HCT116 (cell line): ENCODE data around the gene TMEM86B. TPM values are rescaled to one million over a fixed set of nuclear protein-coding genes. Genes with fewer than 3 reads are reported as not detected.
A peak's percentile ranks its signal among the peaks of the same experiment; 100 is the strongest.

Experiments
- ATAC-seq: fragments of 200-7000 bp; cut with Tn5 transposase; 2 replicates; pipeline ENCODE4 v1.9.1; 2020; ENCODE audit warnings: mild to moderate bottlenecking, moderate library complexity
- BruUV-seq: library from RNA; stranded (reverse); fragments of 400-500 nt; replicated peaks from 2 replicates; lab custom pipeline; 2021; lab: Mats Ljungman, UMichigan
- CTCF ChIA-PET: fragments of 300-600 bp; sonication (Branson Sonifier 250); formaldehyde crosslinking; loops from one replicate; lab custom pipeline; 2021; ENCODE audit warnings: antibody characterized with exemption; lab: Charles Lee
- POLR2A ChIA-PET: fragments of 300-600, 350-600 bp; sonication (Branson Sonifier 250); formaldehyde crosslinking; loops from one replicate; lab custom pipeline; 2021; ENCODE audit warnings: antibody characterized with exemption; lab: Charles Lee
- RAD21 ChIA-PET, 2 experiments: fragments of 300-600 bp; sonication (Branson Sonifier 250); formaldehyde crosslinking; loops; one replicate each; lab custom pipeline; 2023; ENCODE audit warnings: low total read pairs in 2 of 2; ENCODE audit not compliant: uncharacterized antibody in 2 of 2, unreplicated experiment in 2 of 2, low non-redundant PET in 1 of 2; lab: Charles Lee
- DNase-seq: peaks from one replicate; pipeline ENCODE4 v3.0.0-alpha.2; 2010; ENCODE audit warnings: low read depth, low spot score
- H2AFZ ChIP-seq: fragments of 200-600 bp; shearing (Covaris generic), sonication (generic); 2 replicates; pipeline ENCODE4 v1.6.1; 2017; ENCODE audit warnings: low read depth, mixed run types, mixed read lengths, antibody characterized with exemption, low read length; ENCODE audit not compliant: poor library complexity, severe bottlenecking
- H3K27ac ChIP-seq: 2 replicates; pipeline ENCODE4 v1.5.1; 2012; ENCODE audit warnings: low read depth, low read length
- H3K27me3 ChIP-seq: fragments of 200-600 bp; sonication (generic); 2 replicates; pipeline ENCODE4 v1.6.1; 2016; ENCODE audit warnings: mixed run types, low read length, mixed read lengths; ENCODE audit not compliant: insufficient read depth
- H3K36me3 ChIP-seq, 2 experiments: fragments of 200-500 bp in 1 of 2; fragments of 200-600 bp in 1 of 2; sonication (Bioruptor generic) in 1 of 2; sonication (generic) in 1 of 2; 2 replicates each; pipeline versions ENCODE4 v1.5.1 to v1.6.1; 2014 to 2016; ENCODE audit warnings: low read length in 2 of 2, inconsistent platforms in 1 of 2, mixed read lengths in 1 of 2, mixed run types in 1 of 2; ENCODE audit not compliant: insufficient read depth in 2 of 2, control insufficient read depth in 1 of 2
- H3K4me1 ChIP-seq, 2 experiments: fragments of 200-600 bp in 1 of 2; sonication (generic) in 1 of 2; 2 replicates each; pipeline versions ENCODE4 v1.5.1 to v1.6.1; 2012 to 2017; ENCODE audit warnings: low read length in 2 of 2, inconsistent platforms in 1 of 2, mild to moderate bottlenecking in 1 of 2, mixed read lengths in 1 of 2, mixed run types in 1 of 2, moderate library complexity in 1 of 2; ENCODE audit not compliant: insufficient read depth in 2 of 2, control insufficient read depth in 1 of 2
- H3K4me2 ChIP-seq: fragments of 200-600 bp; sonication (generic); 2 replicates; pipeline ENCODE4 v1.6.1; 2017; ENCODE audit warnings: mixed run types, low read length, mixed read lengths
- H3K4me3 ChIP-seq, 2 experiments: fragments of 200-600 bp in 1 of 2; sonication (generic) in 1 of 2; replicated peaks in 1 of 2; 2 replicates each; pipeline ENCODE4 v1.5.1; 2011 to 2016; ENCODE audit warnings: low read length in 2 of 2, control low read depth in 1 of 2, low read depth in 1 of 2, mild to moderate bottlenecking in 1 of 2, mixed read lengths in 1 of 2, mixed run types in 1 of 2
- H3K79me2 ChIP-seq: fragments of 200-600 bp; sonication (generic); 2 replicates; pipeline ENCODE4 v1.6.1; 2017; ENCODE audit warnings: mild to moderate bottlenecking, mixed run types, low read length, moderate library complexity, mixed read lengths; ENCODE audit not compliant: insufficient read depth
- H3K9ac ChIP-seq: fragments of 200-600 bp; sonication (generic); 2 replicates; pipeline ENCODE4 v1.6.1; 2016; ENCODE audit warnings: low read length, mixed read lengths
- H3K9me2 ChIP-seq: fragments of 200-600 bp; sonication (generic), shearing (Covaris generic); 2 replicates; pipeline ENCODE4 v1.6.1; 2017; ENCODE audit warnings: mixed run types, mild to moderate bottlenecking, moderate library complexity; ENCODE audit not compliant: insufficient read depth
- H3K9me3 ChIP-seq, 2 experiments: fragments of 200-500 bp in 1 of 2; fragments of 200-600 bp in 1 of 2; sonication (Bioruptor generic) in 1 of 2; sonication (generic) in 1 of 2; 2 replicates each; pipeline ENCODE4 v1.6.1; 2014 to 2017; ENCODE audit warnings: low read length in 2 of 2, mixed read lengths in 2 of 2, inconsistent platforms in 1 of 2, low read depth in 1 of 2, mild to moderate bottlenecking in 1 of 2, mixed run types in 1 of 2, moderate library complexity in 1 of 2; ENCODE audit not compliant: control insufficient read depth in 1 of 2, insufficient read depth in 1 of 2
- H4K20me1 ChIP-seq: fragments of 200-600 bp; sonication (generic), shearing (Covaris generic); 2 replicates; pipeline ENCODE4 v1.6.1; 2017; ENCODE audit warnings: mixed run types, mild to moderate bottlenecking, moderate library complexity; ENCODE audit not compliant: insufficient read depth
- EGR1 ChIP-seq: IDR thresholded peaks from 2 replicates; pipeline ENCODE4 v1.6.1; 2012; ENCODE audit warnings: low read depth
- POLR2AphosphoS5 ChIP-seq: IDR thresholded peaks from 2 replicates; pipeline ENCODE4 v1.6.1; 2011; ENCODE audit warnings: mild to moderate bottlenecking, low read depth, low read length, moderate library complexity
- RAD21 ChIP-seq: IDR thresholded peaks from 2 replicates; pipeline ENCODE4 v1.6.1; 2012; ENCODE audit warnings: low read depth, mild to moderate bottlenecking
- ZBTB33 ChIP-seq: IDR thresholded peaks from 2 replicates; pipeline ENCODE4 v1.6.1; 2011; ENCODE audit warnings: mild to moderate bottlenecking, low read length, moderate library complexity; ENCODE audit not compliant: insufficient replicate concordance; ENCODE audit errors: extremely low read depth
- ZFX ChIP-seq: fragments of 450-650 bp; IDR thresholded peaks from 2 replicates; pipeline ENCODE4 v1.6.1; 2017
- ZNF274 ChIP-seq: fragments of 200-500 bp; sonication (Bioruptor generic); IDR thresholded peaks from 2 replicates; pipeline ENCODE4 v1.6.1; 2014; ENCODE audit warnings: mild to moderate bottlenecking, low read depth, low read length, inconsistent platforms
- intact Hi-C: fragments of 100-400 bp; cut with micrococcal nuclease; formaldehyde crosslinking; loops from 2 replicates; pipeline ENCODE4 v1.10.0; 2022
- total RNA-seq: library from RNA; stranded (reverse); gene quantifications from one replicate; pipeline ENCODE4 v1.2.1, GENCODE V29; 2021; ENCODE audit not compliant: unreplicated experiment

TMEM86B gene
- total RNA-seq, 1 experiment from 2014 or later, result 10.6 TPM

DNA sequence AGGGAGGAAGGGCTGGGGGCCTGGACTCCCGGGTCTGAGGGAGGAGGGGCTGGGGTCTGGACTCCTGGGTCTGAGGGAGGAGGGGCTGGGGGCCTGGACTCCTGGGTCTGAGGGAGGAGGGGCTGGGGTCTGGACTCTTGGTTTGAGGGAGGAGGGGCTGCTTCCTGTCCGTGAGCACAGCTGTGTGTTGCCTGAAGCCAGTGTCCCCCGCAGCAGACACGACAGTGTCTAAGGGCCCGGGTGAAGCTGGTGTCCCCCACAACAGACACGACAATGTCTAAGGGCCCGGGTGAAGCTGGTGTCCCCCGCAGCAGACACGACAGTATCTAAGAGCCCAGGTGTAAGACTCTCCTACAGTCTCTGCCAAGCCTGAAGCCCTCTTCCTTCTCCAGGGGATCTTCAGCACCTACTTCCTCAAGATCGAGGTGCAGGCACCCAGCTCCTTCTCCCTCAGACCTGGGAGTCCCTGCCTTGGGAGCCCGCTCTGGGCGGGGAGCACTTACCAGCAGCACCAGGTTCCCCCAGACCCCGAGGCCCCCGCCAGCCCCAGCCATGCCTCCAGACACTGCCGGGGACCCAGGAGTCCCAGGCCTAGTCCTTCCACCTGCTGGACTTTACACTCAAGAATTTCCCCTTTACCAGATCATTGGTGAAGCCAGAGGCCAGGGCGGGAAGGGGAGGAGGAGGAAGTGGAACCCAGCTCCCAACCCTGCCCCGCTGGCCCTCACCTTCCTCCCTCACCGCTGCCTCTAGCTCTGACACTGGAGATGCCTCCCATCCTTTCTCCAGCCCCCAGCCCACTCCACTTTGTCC lies 19.5 kb downstream of the TMEM86B start, which contains the start of gene PTPRH:
Gene PTPRH, minus strand, starts transcription at position 622 of the 813 bp plus-strand sequence. Its CDS starts 68 bp downstream, at position 554.
- no TSS peak for BruUV-seq
- CTCF ChIA-PET, result interaction anchor here (0.8 to 1.3 kb wide), 2 partner anchors 20 to 49 kb away, joined by 3 read pairs; no protein-coding TSS in a partner anchor
- H2AFZ ChIP-seq, result no peak within 1 kb of the TSS
- TF ChIP-seq RAD21, result no peak
- TF ChIP-seq POLR2AphosphoS5, result 0 out of 2 replicates have a peak, but pooled peaks have one; percentile 24
- no peak for TF ChIP-seq ZFX
- no peak for TF ChIP-seq ZNF274
- no peak for TF ChIP-seq EGR1
- TF ChIP-seq ZBTB33, result no peak
- TF ChIP-seq, all 23 proteins: peak for 1
- POLR2A ChIA-PET, result interaction anchor here (1.1 to 2.3 kb wide), 5 partner anchors 20 to 130 kb away, joined by 3 to 7 read pairs (median 4); partner anchors contain the start of genes KMT5C, PPP6R1 and SYT5
- peak within 1 kb of the TSS; percentile 38 for H3K9ac ChIP-seq
- peak within 1 kb of the TSS; percentile 62 for H3K4me2 ChIP-seq
- no peaks in the 10 kb centered on the region for H3K9me3 ChIP-seq
- no peak for DNase-seq
- peak within 1 kb of the TSS; percentile 85 for H3K27ac ChIP-seq
- H3K4me3 ChIP-seq, result 0 out of 4 replicates have a peak within 1 kb of the TSS, but pooled peaks of 1 of the 2 experiments have one; percentile 23
- RAD21 ChIA-PET, result interaction anchor here (0.6 kb wide), 2 partner anchors 53 to 114 kb away, joined by 4 to 7 read pairs; no protein-coding TSS in a partner anchor
- intact Hi-C loops, result no loop called here
- H4K20me1 ChIP-seq, result no peaks in the 10 kb centered on the region
- H3K36me3 ChIP-seq, result no peaks in the 10 kb centered on the region
- H3K79me2 ChIP-seq, result no peaks in the 10 kb centered on the region
- 0 out of 2 replicates have a peak, but pooled peaks have one; percentile 8 for ATAC-seq
- H3K27me3 ChIP-seq, result no peaks in the 10 kb centered on the region
- peaks cover 38 to 63% of the 10 kb centered on the region in 2 experiments for H3K4me1 ChIP-seq
- H3K9me2 ChIP-seq, result no peaks in the 10 kb centered on the region
